PC-9 (cell line): ENCODE measurements around the gene TAX1BP1. TPM values are rescaled to one million over a fixed set of nuclear protein-coding genes. Genes with fewer than 3 reads are reported as not detected.
"Not testable (repeated sequence)": the region's sequence is repeated elsewhere in the genome, so short reads cannot be mapped to it uniquely, and the experiment has no call there.

Experiments used
- BruUV-seq: library from RNA; stranded (reverse); fragments of 400-500 nt; replicated peaks from 2 replicates; lab custom pipeline; 2021; lab: Mats Ljungman, UMichigan
- CTCF ChIA-PET: fragments of 300-600 bp; sonication (Branson Sonifier 250); formaldehyde crosslinking; loops from one replicate; lab custom pipeline; 2022; ENCODE audit warnings: antibody characterized with exemption; lab: Charles Lee
- POLR2A ChIA-PET: fragments of 300-600 bp; sonication (Branson Sonifier 250); formaldehyde crosslinking; loops from one replicate; lab custom pipeline; 2022; ENCODE audit warnings: antibody characterized with exemption; ENCODE audit not compliant: unreplicated experiment; lab: Charles Lee
- DNase-seq, 2 experiments: peaks; one replicate each; pipeline versions ENCODE4 v3.0.0 to v3.0.0-alpha.2; 2015 to 2022; ENCODE audit warnings: mixed read lengths in 1 of 2
- H2AFZ ChIP-seq: fragments of 200-600 bp; sonication (generic); 2 replicates; pipeline ENCODE4 v1.8.1; 2017; ENCODE audit warnings: antibody characterized with exemption
- H3F3A ChIP-seq: fragments of 200-600 bp; sonication (generic); 2 replicates; pipeline ENCODE4 v1.8.1; 2017; ENCODE audit warnings: antibody characterized with exemption, mild to moderate bottlenecking, low read depth; ENCODE audit not compliant: insufficient read depth
- H3K27ac ChIP-seq: fragments of 200-600 bp; sonication (generic); 2 replicates; pipeline ENCODE4 v1.6.1; 2016; ENCODE audit warnings: mixed run types
- H3K27me3 ChIP-seq: fragments of 200-600 bp; sonication (generic); 2 replicates; pipeline ENCODE4 v1.6.1; 2016; ENCODE audit warnings: low read depth, mixed run types; ENCODE audit not compliant: insufficient read depth
- H3K36me3 ChIP-seq: fragments of 200-600 bp; sonication (generic); 2 replicates; pipeline ENCODE4 v1.6.1; 2016; ENCODE audit warnings: low read depth, mixed run types
- H3K4me1 ChIP-seq: fragments of 200-600 bp; sonication (generic); replicated peaks from 2 replicates; pipeline ENCODE4 v1.6.1; 2016; ENCODE audit warnings: mixed run types; ENCODE audit not compliant: insufficient read depth
- H3K4me2 ChIP-seq: fragments of 200-600 bp; sonication (generic); 2 replicates; pipeline ENCODE4 v1.6.1; 2017; ENCODE audit warnings: mixed run types
- H3K4me3 ChIP-seq: fragments of 200-600 bp; sonication (generic); 2 replicates; pipeline ENCODE4 v1.6.1; 2016; ENCODE audit warnings: mixed run types
- H3K79me2 ChIP-seq: fragments of 200-600 bp; sonication (generic); 2 replicates; pipeline ENCODE4 v1.6.1; 2017; ENCODE audit warnings: low read depth, mixed run types
- H3K9me2 ChIP-seq: fragments of 200-600 bp; sonication (generic); 2 replicates; pipeline ENCODE4 v1.8.1; 2017; ENCODE audit warnings: mild to moderate bottlenecking; ENCODE audit not compliant: insufficient read depth
- H3K9me3 ChIP-seq: fragments of 200-600 bp; sonication (generic); 2 replicates; pipeline ENCODE4 v1.8.1; 2016; ENCODE audit warnings: low read depth; ENCODE audit not compliant: insufficient read depth
- H4K20me1 ChIP-seq: fragments of 200-600 bp; sonication (generic); 2 replicates; pipeline ENCODE4 v1.8.1; 2017; ENCODE audit not compliant: insufficient read depth
- EZH2 ChIP-seq: fragments of 200-600 bp; sonication (generic); IDR thresholded peaks from 2 replicates; pipeline ENCODE4 v1.8.0; 2017; ENCODE audit warnings: antibody characterized with exemption, low read depth
- intact Hi-C: fragments of 100-400 bp; cut with micrococcal nuclease; formaldehyde crosslinking; loops from one replicate; pipeline ENCODE4 v1.10.0; 2022; ENCODE audit not compliant: unreplicated experiment
- total RNA-seq: library from RNA; stranded (reverse); gene quantifications from 2 replicates; pipeline ENCODE4 v1.2.3, GENCODE V29; 2021
- TF ChIP-seq, protein P1 (sequence below): fragments of 200-600 bp; sonication (generic); conservative IDR thresholded peaks from 2 replicates; pipeline ENCODE4 v1.6.1; 2017; ENCODE audit warnings: mixed run types, antibody characterized with exemption, mild to moderate bottlenecking, moderate library complexity

Gene TAX1BP1
- total RNA-seq, 1 experiment from 2014 or later = 174 TPM

- Histone ChIP-seq H3K36me3 (no peaks in the 10 kb centered on the region), H4K20me1 (no peaks in the 10 kb centered on the region), H3K9me2 (no peaks in the 10 kb centered on the region), H3F3A (no peaks in the 10 kb centered on the region), H3K79me2 (no peaks in the 10 kb centered on the region), H3K4me3 (no peak overlapping the region), H3K27ac (no peak overlapping the region), H3K27me3 (no peaks in the 10 kb centered on the region), H2AFZ (no peak overlapping the region), H3K9me3 (no peaks in the 10 kb centered on the region), H3K4me1 (no peaks in the 10 kb centered on the region), H3K4me2 (no peak overlapping the region)
- BruUV-seq = no TSS peak
- ChIA-PET CTCF (no interaction called here), POLR2A (interaction anchor here (0.6 kb wide), 1 partner anchor 159 kb away, joined by 7 read pairs; no protein-coding TSS in a partner anchor)
- DNase-seq = no peak
- TF ChIP-seq EZH2 = no peak
- TF ChIP-seq, protein P1, sequence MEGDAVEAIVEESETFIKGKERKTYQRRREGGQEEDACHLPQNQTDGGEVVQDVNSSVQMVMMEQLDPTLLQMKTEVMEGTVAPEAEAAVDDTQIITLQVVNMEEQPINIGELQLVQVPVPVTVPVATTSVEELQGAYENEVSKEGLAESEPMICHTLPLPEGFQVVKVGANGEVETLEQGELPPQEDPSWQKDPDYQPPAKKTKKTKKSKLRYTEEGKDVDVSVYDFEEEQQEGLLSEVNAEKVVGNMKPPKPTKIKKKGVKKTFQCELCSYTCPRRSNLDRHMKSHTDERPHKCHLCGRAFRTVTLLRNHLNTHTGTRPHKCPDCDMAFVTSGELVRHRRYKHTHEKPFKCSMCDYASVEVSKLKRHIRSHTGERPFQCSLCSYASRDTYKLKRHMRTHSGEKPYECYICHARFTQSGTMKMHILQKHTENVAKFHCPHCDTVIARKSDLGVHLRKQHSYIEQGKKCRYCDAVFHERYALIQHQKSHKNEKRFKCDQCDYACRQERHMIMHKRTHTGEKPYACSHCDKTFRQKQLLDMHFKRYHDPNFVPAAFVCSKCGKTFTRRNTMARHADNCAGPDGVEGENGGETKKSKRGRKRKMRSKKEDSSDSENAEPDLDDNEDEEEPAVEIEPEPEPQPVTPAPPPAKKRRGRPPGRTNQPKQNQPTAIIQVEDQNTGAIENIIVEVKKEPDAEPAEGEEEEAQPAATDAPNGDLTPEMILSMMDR = no peak
- intact Hi-C loops = no loop called here
These were observed 106.4 kb downstream of the TAX1BP1 start for GRCh38 chr7:27846388-27846787.

DNA sequence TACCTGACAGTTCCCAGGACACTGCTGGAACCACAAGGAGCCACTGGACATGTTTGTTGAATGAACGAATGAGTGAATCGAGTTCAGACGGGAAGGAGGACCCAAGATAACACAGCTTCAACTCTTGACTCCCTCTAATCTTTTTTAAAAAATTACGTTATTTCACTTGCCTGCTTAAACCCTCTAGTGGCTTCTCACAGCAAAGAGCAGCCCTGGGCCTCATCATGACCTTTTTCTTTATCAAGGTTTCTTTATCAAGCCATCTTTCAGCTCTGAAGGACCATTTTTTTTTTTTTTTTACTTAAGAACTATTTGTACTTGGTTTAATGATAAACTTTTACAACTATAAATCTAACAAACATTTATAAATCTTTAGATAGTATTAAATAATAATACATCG, 110.6 kb downstream of the TAX1BP1 start:
- Histone ChIP-seq H3K27ac (no peak overlapping the region), H3K4me2 (no peak overlapping the region), H3K9me3 (peaks cover 7% of the 10 kb centered on the region; the same call in 1 of the 2 replicates), H3K4me3 (no peak overlapping the region), H2AFZ (no peak overlapping the region), H3K4me1 (no peaks in the 10 kb centered on the region), H4K20me1 (no peaks in the 10 kb centered on the region), H3F3A (no peaks in the 10 kb centered on the region), H3K36me3 (no peaks in the 10 kb centered on the region), H3K27me3 (no peaks in the 10 kb centered on the region), H3K79me2 (no peaks in the 10 kb centered on the region), H3K9me2 (no peaks in the 10 kb centered on the region)
- POLR2A ChIA-PET = interaction anchor here (0.7 kb wide), 1 partner anchor 1156 kb away, joined by 4 read pairs; no protein-coding TSS in a partner anchor
- intact Hi-C loops = no loop called here
- BruUV-seq = no TSS peak
- CTCF ChIA-PET = interaction anchor here (0.6 kb wide), 2 partner anchors 8 to 619 kb away, joined by 6 read pairs; no protein-coding TSS in a partner anchor
- DNase-seq = no peak
- TF ChIP-seq EZH2 = no peak
- TF ChIP-seq, protein P1 = no peak

GRCh38 chr7:27856703-27857485, 116.9 kb downstream of the TAX1BP1 start:
- POLR2A ChIA-PET, CTCF ChIA-PET, H3K79me2 ChIP-seq, H2AFZ ChIP-seq, H3K4me2 ChIP-seq, H3K9me2 ChIP-seq, H3K9me3 ChIP-seq, H3K36me3 ChIP-seq, intact Hi-C loops, H3K4me1 ChIP-seq, H4K20me1 ChIP-seq, H3K27me3 ChIP-seq, H3K4me3 ChIP-seq, H3K27ac ChIP-seq, H3F3A ChIP-seq, DNase-seq, BruUV-seq: not testable (repeated sequence)
